Upper lobe of left lung (tissue), 6 donors: ENCODE results near the gene SVIL. TPM values are rescaled to one million over a fixed set of nuclear protein-coding genes. Genes with fewer than 3 reads are reported as not detected.
A peak's percentile ranks its signal among the peaks of the same experiment; 100 is the strongest.
"Not testable (repeated sequence)": the region's sequence is repeated elsewhere in the genome, so short reads cannot be mapped to it uniquely, and the experiment has no call there.

Experiments
- ATAC-seq, 2 donors: fragments of 200-7000 bp; cut with Tn5 transposase; one replicate each; pipeline ENCODE4 v1.9.1; 2022; ENCODE audit warnings: mild to moderate bottlenecking in 2 of 2, moderate library complexity in 2 of 2; ENCODE audit not compliant: low FRiP score in 2 of 2
- DNase-seq, 2 donors: peaks; one replicate each; pipeline ENCODE4 v3.0.0-alpha.2; 2019 to 2020
- H3K27ac ChIP-seq, 4 donors: fragments of 200-600 bp; sonication (generic); one replicate each; pipeline ENCODE4 v1.5.1; 2016 to 2019
- H3K27me3 ChIP-seq, 4 donors: fragments of 200-600 bp; sonication (generic); one replicate each; pipeline ENCODE4 v1.5.1; 2017 to 2019
- H3K36me3 ChIP-seq, 4 donors: fragments of 200-600 bp; sonication (generic); one replicate each; pipeline ENCODE4 v1.5.1; 2016 to 2019
- H3K4me1 ChIP-seq, 4 donors: fragments of 200-600 bp; sonication (generic); one replicate each; pipeline ENCODE4 v1.5.1; 2018 to 2019
- H3K4me3 ChIP-seq, 4 donors: fragments of 200-600 bp; sonication (generic); one replicate each; pipeline ENCODE4 v1.5.1; 2017 to 2019; ENCODE audit warnings: mild to moderate bottlenecking in 2 of 4, moderate library complexity in 1 of 4
- H3K9me3 ChIP-seq, 4 donors: fragments of 200-600 bp; sonication (generic); one replicate each; pipeline ENCODE4 v1.5.1; 2018 to 2019
- CTCF ChIP-seq, 6 experiments: fragments of 450-650 bp in 4 of 6; fragments of 200-600 bp in 2 of 6; sonication (generic) in 2 of 6; IDR thresholded peaks; one replicate each; pipeline ENCODE4 v1.5.1; 2016 to 2019; ENCODE audit warnings: antibody characterized with exemption in 6 of 6
- EP300 ChIP-seq, 4 donors: sonication (generic); formaldehyde crosslinking; IDR thresholded peaks; one replicate each; pipeline ENCODE4 v1.5.1; 2017; ENCODE audit warnings: antibody characterized with exemption in 4 of 4, control low read depth in 2 of 4
- POLR2A ChIP-seq, 4 donors: fragments of 450-650 bp; IDR thresholded peaks; one replicate each; pipeline ENCODE4 v1.5.1; 2016 to 2017; ENCODE audit warnings: antibody characterized with exemption in 4 of 4, mild to moderate bottlenecking in 2 of 4
- POLR2AphosphoS5 ChIP-seq, 2 donors: sonication (generic); formaldehyde crosslinking; IDR thresholded peaks; one replicate each; pipeline ENCODE4 v1.5.1; 2017; ENCODE audit warnings: antibody characterized with exemption in 2 of 2
- WGBS, 2 donors: methylation state at CpG; one replicate each; pipeline ENCODE4 v1.1.5; 2017 to 2018; 5-methylcytosine and 5-hydroxymethylcytosine counted together
- total RNA-seq, 6 donors: library from RNA; depleted of rRNA in 4 of 6; stranded (reverse); fragments of >200 nt in 4 of 6; gene quantifications; one replicate each; pipeline versions ENCODE4 v1.1.0 to v1.2.1, GENCODE V29; 2016 to 2021
- donor health status: DM: no; HTN: no; CAD: no; lungs with moderate emphysema.
- donor health status: DM: no; HTN: yes; CAD: no; lungs with severe emphysema.

SVIL gene
- total RNA-seq, 6 donors from 2014 or later = 65.5 to 137 (median 105) TPM

GRCh38 chr10:29471544-29471859, 163.3 kb downstream of the SVIL start:
- Histone ChIP-seq H3K4me1 (no peaks in the 10 kb centered on the region), H3K27ac (no peak overlapping the region), H3K27me3 (no peaks in the 10 kb centered on the region), H3K9me3 (no peaks in the 10 kb centered on the region), H3K36me3 (peaks cover 0 to 83% (median 56%) of the 10 kb centered on the region in 4 donors), H3K4me3 (no peak overlapping the region)
- WGBS, 2 donors = 48 to 53% methylated on average over 1 of the region's 1 CpG
- TF ChIP-seq EP300 (IDR thresholded peaks at IDR 0.05) = no peak
- no peak for TF ChIP-seq POLR2AphosphoS5 (IDR thresholded peaks at IDR 0.05)
- TF ChIP-seq POLR2A (IDR thresholded peaks at IDR 0.05) = no peak
- ATAC-seq (no peak), DNase-seq (no peak)

- H3K4me1 ChIP-seq = no peaks in the 10 kb centered on the region
- peaks cover 0 to 83% (median 56%) of the 10 kb centered on the region in 4 donors for H3K36me3 ChIP-seq
- no peak overlapping the region for H3K4me3 ChIP-seq
- ATAC-seq (no peak), DNase-seq (no peak)
- H3K9me3 ChIP-seq = no peaks in the 10 kb centered on the region
- H3K27ac ChIP-seq = no peak overlapping the region
- no peaks in the 10 kb centered on the region for H3K27me3 ChIP-seq
- WGBS, 2 donors = 85 to 89% methylated on average over 14 of the region's 14 CpGs
- TF ChIP-seq POLR2A (IDR thresholded peaks at IDR 0.05) = no peak
- no peak for TF ChIP-seq CTCF (IDR thresholded peaks at IDR 0.05)
- TF ChIP-seq POLR2AphosphoS5 (IDR thresholded peaks at IDR 0.05) = no peak
- no peak for TF ChIP-seq EP300 (IDR thresholded peaks at IDR 0.05)
Measured at GRCh38 chr10:29470843-29471543, 163.8 kb downstream of the SVIL start.

GRCh38 chr10:29470355-29470705, 164.4 kb downstream of the SVIL start:
- no peak for TF ChIP-seq POLR2AphosphoS5 (IDR thresholded peaks at IDR 0.05)
- TF ChIP-seq CTCF (IDR thresholded peaks at IDR 0.05) = peak in 2 of 6 experiments; percentile 8 to 33
- TF ChIP-seq POLR2A (IDR thresholded peaks at IDR 0.05) = no peak
- TF ChIP-seq EP300 (IDR thresholded peaks at IDR 0.05) = no peak
- ATAC-seq (no peak), DNase-seq (peak in 1 of 2 donors; percentile 84)
- Histone ChIP-seq H3K36me3 (peaks cover 0 to 88% (median 57%) of the 10 kb centered on the region in 4 donors), H3K27me3 (no peaks in the 10 kb centered on the region), H3K9me3 (no peaks in the 10 kb centered on the region), H3K4me1 (no peaks in the 10 kb centered on the region), H3K27ac (no peak overlapping the region), H3K4me3 (no peak overlapping the region)
- WGBS, 2 donors = 88 to 90% methylated on average over 16 of the region's 16 CpGs

GRCh38 chr10:29469481-29470354, 165.1 kb downstream of the SVIL start:
- TF ChIP-seq POLR2A (IDR thresholded peaks at IDR 0.05) = no peak
- no peak for TF ChIP-seq POLR2AphosphoS5 (IDR thresholded peaks at IDR 0.05)
- no peak for TF ChIP-seq EP300 (IDR thresholded peaks at IDR 0.05)
- no peak for TF ChIP-seq CTCF (IDR thresholded peaks at IDR 0.05)
- Histone ChIP-seq H3K4me1 (no peaks in the 10 kb centered on the region), H3K27ac (no peak overlapping the region), H3K4me3 (no peak overlapping the region), H3K27me3 (no peaks in the 10 kb centered on the region), H3K36me3 (peaks cover 0 to 88% (median 60%) of the 10 kb centered on the region in 4 donors), H3K9me3 (no peaks in the 10 kb centered on the region)
- 92% methylated on average over 26 to 28 of the region's 28 CpGs for WGBS, 2 donors
- DNase-seq (no peak), ATAC-seq (peak in 1 of 2 donors; percentile 10)

- no peaks in the 10 kb centered on the region for H3K4me1 ChIP-seq
- ATAC-seq = peak in 1 of 2 donors; percentile 28
- TF ChIP-seq POLR2AphosphoS5 (IDR thresholded peaks at IDR 0.05) (no peak), POLR2A (IDR thresholded peaks at IDR 0.05) (no peak), EP300 (IDR thresholded peaks at IDR 0.05) (no peak), CTCF (IDR thresholded peaks at IDR 0.05) (no peak)
Measured at GRCh38 chr10:29465384-29465783, 169.4 kb downstream of the SVIL start.

GRCh38 chr10:29464671-29465171, 170.1 kb downstream of the SVIL start:
- ATAC-seq = peak in 1 of 2 donors; percentile 32

More at GRCh38 chr10:29465384-29465783, 169.4 kb downstream of the SVIL start:
- Histone ChIP-seq H3K4me3 (no peak overlapping the region), H3K36me3 (peaks cover 0 to 91% (median 59%) of the 10 kb centered on the region in 4 donors), H3K27ac (no peak overlapping the region), H3K27me3 (no peaks in the 10 kb centered on the region), H3K9me3 (peaks cover 0 to 4% (median under 1%) of the 10 kb centered on the region in 4 donors)
- DNase-seq = no peak
- WGBS, 2 donors = 94 to 97% methylated on average over 8 of the region's 8 CpGs

More at GRCh38 chr10:29464671-29465171, 170.1 kb downstream of the SVIL start:
- H3K9me3 ChIP-seq, H3K27me3 ChIP-seq, H3K27ac ChIP-seq, DNase-seq, H3K4me3 ChIP-seq, H3K4me1 ChIP-seq: not testable (repeated sequence)
- WGBS, 2 donors = 93 to 96% methylated on average over 3 to 4 of the region's 4 CpGs
- H3K36me3 ChIP-seq = peaks cover 0 to 91% (median 55%) of the 10 kb centered on the region in 4 donors
